Fibroblast of lung (primary cell): Measurements from ENCODE around the gene CALM3. TPM values are rescaled to one million over a fixed set of nuclear protein-coding genes. Genes with fewer than 3 reads are reported as not detected.

Source experiments
- DNase-seq, 2 donors: peaks; one replicate each; pipeline versions ENCODE4 v3.0.0 to v3.0.0-alpha.2; 2010; ENCODE audit warnings: low read depth in 2 of 2
- H2AFZ ChIP-seq: 2 replicates; pipeline ENCODE4 v1.5.1; 2012; ENCODE audit warnings: low read length, control low read depth, inconsistent platforms
- H3K27ac ChIP-seq: 2 replicates; pipeline ENCODE4 v1.5.1; 2011; ENCODE audit warnings: low read length, control low read depth; ENCODE audit not compliant: insufficient read depth
- H3K27me3 ChIP-seq: 2 replicates; pipeline ENCODE4 v1.5.1; 2011; ENCODE audit warnings: mild to moderate bottlenecking, low read length; ENCODE audit not compliant: control insufficient read depth, insufficient read depth
- H3K36me3 ChIP-seq: 2 replicates; pipeline ENCODE4 v1.5.1; 2011; ENCODE audit warnings: low read length; ENCODE audit not compliant: control insufficient read depth, insufficient read depth
- H3K4me1 ChIP-seq: 2 replicates; pipeline ENCODE4 v1.5.1; 2011; ENCODE audit warnings: low read length; ENCODE audit not compliant: control insufficient read depth, insufficient read depth; ENCODE audit errors: extremely low read depth
- H3K4me2 ChIP-seq: 2 replicates; pipeline ENCODE4 v1.5.1; 2011; ENCODE audit warnings: low read length, control low read depth; ENCODE audit not compliant: insufficient read depth; ENCODE audit errors: extremely low read depth
- H3K4me3 ChIP-seq, 4 experiments: fragments of 200-600 bp in 1 of 4; sonication (generic) in 1 of 4; replicated peaks in 1 of 4; 2 replicates each; pipeline ENCODE4 v1.5.1; 2011 to 2016; ENCODE audit warnings: low read length in 4 of 4, low read depth in 3 of 4, mild to moderate bottlenecking in 3 of 4, control low read depth in 2 of 4, inconsistent platforms in 1 of 4, mixed read lengths in 1 of 4; ENCODE audit not compliant: insufficient read depth in 1 of 4; ENCODE audit errors: control extremely low read depth in 1 of 4
- H3K79me2 ChIP-seq: 2 replicates; pipeline ENCODE4 v1.5.1; 2012; ENCODE audit warnings: mild to moderate bottlenecking, low read length, inconsistent platforms; ENCODE audit not compliant: control insufficient read depth, insufficient read depth
- H3K9ac ChIP-seq: 2 replicates; pipeline ENCODE4 v1.5.1; 2011; ENCODE audit warnings: mild to moderate bottlenecking, low read length, control low read depth; ENCODE audit not compliant: insufficient read depth
- H3K9me3 ChIP-seq: 2 replicates; pipeline ENCODE4 v1.5.1; 2012; ENCODE audit warnings: low read depth, low read length; ENCODE audit not compliant: control insufficient read depth, insufficient read depth
- H4K20me1 ChIP-seq: 2 replicates; pipeline ENCODE4 v1.5.1; 2011; ENCODE audit warnings: low read length; ENCODE audit not compliant: control insufficient read depth, insufficient read depth; ENCODE audit errors: extremely low read depth
- CTCF ChIP-seq, 2 donors: IDR thresholded peaks in 1 of 2; conservative IDR thresholded peaks in 1 of 2; 1 replicate in 1 of 2; 2 replicates in 1 of 2; pipeline ENCODE4 v1.5.1; 2011 to 2012; ENCODE audit warnings: low read length in 2 of 2, control low read depth in 1 of 2, inconsistent platforms in 1 of 2, low read depth in 1 of 2, mild to moderate bottlenecking in 1 of 2
- EZH2 ChIP-seq: IDR thresholded peaks from 2 replicates; pipeline ENCODE4 v1.5.1; 2012; ENCODE audit warnings: low read length, control low read depth, mild to moderate bottlenecking; ENCODE audit errors: missing control alignments
- polyA plus RNA-seq, 2 donors: library from polyadenylated mRNA; depleted of rRNA in 1 of 2; stranded (reverse) in 1 of 2; unstranded in 1 of 2; fragments of >200 nt; gene quantifications; 2 replicates each; pipeline ENCODE4 v1.2.1, GENCODE V29; 2011 to 2012; ENCODE audit warnings: missing spikeins in 1 of 2
- total RNA-seq: library from RNA; depleted of rRNA; stranded (reverse); fragments of >200 nt; gene quantifications from 2 replicates; pipeline ENCODE4 v1.2.1, GENCODE V29; 2014

CALM3 gene
- total and polyA plus RNA-seq, 2 donors (not counting 1 experiment from before 2014, with no cell fraction given) = 160 to 901 TPM

GRCh38 chr19:46615966-46616365 is 14.8 kb downstream of the CALM3 start:
- no peak for DNase-seq
- no peak for TF ChIP-seq EZH2
- no peak for TF ChIP-seq CTCF (conservative IDR thresholded peaks at IDR 0.05 in 1 of 2, IDR thresholded peaks at IDR 0.05 in 1 of 2; ENCODE audit: low read depth in 1 of 2, low read length in 2 of 2)
- Histone ChIP-seq H3K79me2 (no peaks in the 10 kb centered on the region), H3K9ac (no peak overlapping the region), H3K27me3 (no peaks in the 10 kb centered on the region), H4K20me1 (no peaks in the 10 kb centered on the region), H3K9me3 (no peaks in the 10 kb centered on the region), H3K4me1 (peaks cover 27% of the 10 kb centered on the region), H3K4me2 (no peak overlapping the region), H2AFZ (no peak overlapping the region), H3K36me3 (no peaks in the 10 kb centered on the region), H3K27ac (no peak overlapping the region), H3K4me3 (no peak overlapping the region)

DNA sequence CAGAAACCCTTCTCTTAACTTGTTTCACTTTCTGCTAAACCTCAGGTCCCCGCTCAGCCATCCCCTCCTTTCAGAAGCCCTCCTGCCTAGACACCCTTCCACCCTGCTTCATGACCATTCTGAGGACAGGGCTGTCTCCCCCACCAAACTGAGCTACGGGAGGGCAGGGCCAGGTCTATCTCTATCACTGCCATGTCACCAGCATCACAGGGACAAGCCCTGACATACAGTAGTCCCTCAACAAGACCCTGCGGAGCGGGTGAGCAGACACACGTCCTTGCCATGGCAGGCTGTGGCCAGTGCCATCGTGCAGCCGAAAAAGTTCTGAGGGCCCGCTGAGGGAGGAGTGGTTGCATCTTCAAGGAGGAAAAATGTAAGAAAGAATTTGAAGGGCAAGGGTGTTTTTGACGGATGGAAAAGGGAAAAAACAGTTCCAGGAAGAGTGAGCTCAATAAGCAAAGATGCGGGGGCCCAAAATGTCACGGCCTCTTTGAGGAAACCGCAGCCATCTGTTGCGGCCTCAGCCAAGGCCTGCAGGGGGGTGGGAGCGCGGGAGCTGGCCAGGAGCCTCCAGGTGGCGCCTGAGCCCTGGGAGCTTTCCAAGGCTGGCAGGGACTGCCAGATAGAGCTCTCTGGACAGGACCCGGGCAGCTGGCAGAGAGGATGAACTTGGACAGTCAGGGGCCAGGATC is 15.6 kb downstream of the CALM3 start:
- Histone ChIP-seq H3K9ac (peak overlapping the region; percentile 16), H3K4me2 (peak overlapping the region; percentile 4), H3K79me2 (peaks cover 7% of the 10 kb centered on the region), H3K9me3 (no peaks in the 10 kb centered on the region), H3K27ac (peak overlapping the region; percentile 66), H2AFZ (no peak overlapping the region), H3K4me1 (peaks cover 33% of the 10 kb centered on the region), H4K20me1 (no peaks in the 10 kb centered on the region), H3K4me3 (no peak overlapping the region), H3K27me3 (no peaks in the 10 kb centered on the region), H3K36me3 (no peaks in the 10 kb centered on the region)
- no peak for TF ChIP-seq EZH2
- peak; percentile 8 to 29 for TF ChIP-seq CTCF (conservative IDR thresholded peaks at IDR 0.05 in 1 of 2, IDR thresholded peaks at IDR 0.05 in 1 of 2; ENCODE audit: low read depth in 1 of 2, low read length in 2 of 2)
- peak; percentile 50 to 80 for DNase-seq

DNA sequence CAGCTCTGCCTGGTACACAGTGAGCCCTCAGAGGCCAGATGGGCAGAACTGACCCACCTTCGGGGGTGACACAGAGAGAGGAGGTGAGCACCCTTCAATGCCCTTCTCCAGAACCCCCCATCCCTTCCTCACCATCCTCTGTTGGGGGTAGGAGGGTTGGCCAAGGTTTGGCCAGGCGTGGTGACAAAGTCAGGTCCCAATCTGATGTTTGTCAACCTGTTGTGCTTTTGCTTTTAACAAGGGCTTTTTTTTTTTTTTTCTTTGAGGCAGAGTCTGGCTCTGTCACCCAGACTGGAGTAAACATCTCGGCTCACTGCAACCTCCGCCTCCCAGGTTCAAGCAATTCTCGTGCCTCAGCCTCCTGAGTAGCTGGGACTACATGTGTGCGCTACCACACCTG is 16.5 kb downstream of the CALM3 start:
- H3K4me3 ChIP-seq = no peak overlapping the region
- H3K9ac ChIP-seq = no peak overlapping the region
- peaks cover 15% of the 10 kb centered on the region for H3K79me2 ChIP-seq
- no peaks in the 10 kb centered on the region for H3K27me3 ChIP-seq
- TF ChIP-seq EZH2 = no peak
- no peaks in the 10 kb centered on the region for H3K36me3 ChIP-seq
- H3K4me2 ChIP-seq = no peak overlapping the region
- H4K20me1 ChIP-seq = no peaks in the 10 kb centered on the region
- H3K9me3 ChIP-seq = no peaks in the 10 kb centered on the region
- peaks cover 36% of the 10 kb centered on the region for H3K4me1 ChIP-seq
- H3K27ac ChIP-seq = peak overlapping the region; percentile 30
- DNase-seq = no peak
- H2AFZ ChIP-seq = no peak overlapping the region
